HEK293 (cell line): ENCODE results near the gene IBTK.

Source experiments
- BCL11B ChIP-seq: fragments of 450-650 bp; formaldehyde crosslinking; IDR thresholded peaks from 2 replicates; pipeline ENCODE4 v1.5.1; 2016; ENCODE audit warnings: low read depth, missing biosample characterization, missing genetic modification characterization
- CTCF ChIP-seq: fragments of 450-650 bp; formaldehyde crosslinking; IDR thresholded peaks from 2 replicates; pipeline ENCODE4 v1.5.1; 2016; ENCODE audit warnings: missing biosample characterization, missing genetic modification characterization
- ZNF121 ChIP-seq: fragments of 450-650 bp; formaldehyde crosslinking; IDR thresholded peaks from 2 replicates; pipeline ENCODE4 v1.5.1; 2016; ENCODE audit warnings: missing biosample characterization, missing genetic modification characterization
- ZNF248 ChIP-seq: fragments of 450-650 bp; formaldehyde crosslinking; IDR thresholded peaks from 2 replicates; pipeline ENCODE4 v1.5.1; 2017; ENCODE audit warnings: missing biosample characterization, missing genetic modification characterization
- ZNF302 ChIP-seq: fragments of 450-650 bp; formaldehyde crosslinking; IDR thresholded peaks from 2 replicates; pipeline ENCODE4 v1.5.1; 2016; ENCODE audit warnings: missing biosample characterization, missing genetic modification characterization, low read depth
- ZNF621 ChIP-seq: fragments of 450-650 bp; formaldehyde crosslinking; IDR thresholded peaks from 2 replicates; pipeline ENCODE4 v1.5.1; 2017; ENCODE audit warnings: missing biosample characterization, missing genetic modification characterization

GRCh38 chr6:82268301-82268846 lies 20.8 kb upstream of the IBTK start:
- TF ChIP-seq ZNF621 (no peak), ZNF302 (tag by site-specific recombination) (no peak), CTCF (tag by site-specific recombination) (no peak), BCL11B (tag by site-specific recombination) (no peak), ZNF121 (no peak), ZNF248 (tag by site-specific recombination) (no peak)
